Sigmoid colon (tissue), 7 donors: ENCODE data around the gene PLAC9. TPM values are rescaled to one million over a fixed set of nuclear protein-coding genes. Genes with fewer than 3 reads are reported as not detected.
A peak's percentile ranks its signal among the peaks of the same experiment; 100 is the strongest.

ENCODE experiments used
- DNase-seq: peaks from one replicate; pipeline ENCODE4 v3.0.0-alpha.2; 2019
- H3K27ac ChIP-seq, 4 donors: fragments of 200-600 bp; sonication (generic); one replicate each; pipeline ENCODE4 v1.5.1; 2016 to 2019; ENCODE audit warnings: mild to moderate bottlenecking in 1 of 4
- H3K27me3 ChIP-seq, 3 donors: fragments of 200-600 bp; sonication (generic); one replicate each; pipeline ENCODE4 v1.5.1; 2019; ENCODE audit warnings: mild to moderate bottlenecking in 1 of 3
- H3K36me3 ChIP-seq, 4 donors: fragments of 200-600 bp; sonication (generic); one replicate each; pipeline ENCODE4 v1.5.1; 2016 to 2019
- H3K4me1 ChIP-seq, 4 donors: fragments of 200-600 bp; sonication (generic); one replicate each; pipeline ENCODE4 v1.5.1; 2017 to 2019
- H3K4me3 ChIP-seq, 4 donors: fragments of 200-600 bp; sonication (generic); one replicate each; pipeline ENCODE4 v1.5.1; 2017 to 2019; ENCODE audit warnings: mild to moderate bottlenecking in 2 of 4, moderate library complexity in 1 of 4
- H3K9me3 ChIP-seq, 4 donors: fragments of 200-600 bp in 3 of 4; sonication (generic) in 3 of 4; one replicate each; pipeline versions ENCODE4 v1.5.1 to v1.6.1; 2013 to 2019
- CTCF ChIP-seq, 4 experiments: fragments of 450-650 bp in 3 of 4; fragments of 200-600 bp in 1 of 4; IDR thresholded peaks; one replicate each; pipeline ENCODE4 v1.5.1; 2016 to 2019; ENCODE audit warnings: antibody characterized with exemption in 4 of 4, mild to moderate bottlenecking in 3 of 4, moderate library complexity in 2 of 4
- EP300 ChIP-seq, 4 donors: sonication (generic); formaldehyde crosslinking; IDR thresholded peaks; one replicate each; pipeline ENCODE4 v1.6.1; 2017; ENCODE audit warnings: antibody characterized with exemption in 4 of 4
- POLR2A ChIP-seq, 2 donors: fragments of 450-650 bp; IDR thresholded peaks; one replicate each; pipeline ENCODE4 v1.6.1; 2016; ENCODE audit warnings: antibody characterized with exemption in 2 of 2, mild to moderate bottlenecking in 2 of 2, moderate library complexity in 2 of 2
- POLR2AphosphoS5 ChIP-seq, 4 donors: sonication (generic); formaldehyde crosslinking; IDR thresholded peaks; one replicate each; pipeline ENCODE4 v1.6.1; 2017; ENCODE audit warnings: antibody characterized with exemption in 4 of 4
- WGBS, 2 donors: extraction: QIAGEN DNeasy Blood & Tissue Kit; methylation state at CpG; one replicate each; pipeline ENCODE4 v1.1.7; 2013; 5-methylcytosine and 5-hydroxymethylcytosine counted together
- intact Hi-C: fragments of 100-400 bp; cut with DNase I; formaldehyde crosslinking; loops from one replicate; pipeline ENCODE4 v1.15.1; 2023
- polyA plus RNA-seq, 3 donors: library from polyadenylated mRNA; stranded (reverse); fragments of 200-250 nt; gene quantifications; one replicate each; pipeline ENCODE4 v1.2.3, GENCODE V29; 2013
- total RNA-seq, 4 donors: library from RNA; depleted of rRNA; stranded (reverse); fragments of >200 nt; gene quantifications; one replicate each; pipeline ENCODE4 v1.1.0, GENCODE V29; 2016
- donor health status: healthy with polysubstance abuse.
- donor health status: Bipolar disorder and iron deficiency.
- donor health status: healthy.

The PLAC9 gene
- total and polyA plus RNA-seq, 7 donors = 1.2 to 23.4 (median 7.6) TPM

- 85 to 91% methylated on average over 13 of the region's 13 CpGs for WGBS, 2 donors
- Histone ChIP-seq H3K9me3 (no peaks in the 10 kb centered on the region), H3K4me3 (no peak overlapping the region), H3K27ac (peak overlapping the region; percentile 20 to 53 (median 42)), H3K27me3 (no peaks in the 10 kb centered on the region), H3K4me1 (peaks cover 0 to 74% (median 60%) of the 10 kb centered on the region in 4 donors), H3K36me3 (no peaks in the 10 kb centered on the region)
- no peak for TF ChIP-seq POLR2AphosphoS5 (IDR thresholded peaks at IDR 0.05)
- TF ChIP-seq POLR2A (IDR thresholded peaks at IDR 0.05) = no peak
- TF ChIP-seq EP300 (IDR thresholded peaks at IDR 0.05) = no peak
- no peak for TF ChIP-seq CTCF (IDR thresholded peaks at IDR 0.05)
- intact Hi-C loops = no loop called here
- DNase-seq = peak; percentile 77
Observed at GRCh38 chr10:80186364-80187012, 54.0 kb downstream of the PLAC9 start.

GRCh38 chr10:80187060-80187459 lies 54.5 kb downstream of the PLAC9 start:
- WGBS, 2 donors = 90 to 95% methylated on average over 2 of the region's 2 CpGs
- no peaks in the 10 kb centered on the region for H3K27me3 ChIP-seq
- H3K36me3 ChIP-seq = no peaks in the 10 kb centered on the region
- peaks cover 0 to 74% (median 63%) of the 10 kb centered on the region in 4 donors for H3K4me1 ChIP-seq
- peak overlapping the region; percentile 20 to 53 (median 42) for H3K27ac ChIP-seq
- H3K9me3 ChIP-seq = no peaks in the 10 kb centered on the region
- TF ChIP-seq CTCF (IDR thresholded peaks at IDR 0.05) (no peak), POLR2A (IDR thresholded peaks at IDR 0.05) (no peak), EP300 (IDR thresholded peaks at IDR 0.05) (no peak), POLR2AphosphoS5 (IDR thresholded peaks at IDR 0.05) (no peak)
- intact Hi-C loops = no loop called here
- no peak overlapping the region for H3K4me3 ChIP-seq
- DNase-seq = peak; percentile 41

GRCh38 chr10:80187465-80188409 lies 55.2 kb downstream of the PLAC9 start:
- H3K4me3 ChIP-seq = no peak overlapping the region

GRCh38 chr10:80188713-80189112 lies 56.2 kb downstream of the PLAC9 start:
- Histone ChIP-seq H3K4me3 (no peak overlapping the region), H3K4me1 (peaks cover 0 to 62% (median 57%) of the 10 kb centered on the region in 4 donors), H3K27me3 (no peaks in the 10 kb centered on the region), H3K36me3 (no peaks in the 10 kb centered on the region), H3K27ac (no peak overlapping the region), H3K9me3 (no peaks in the 10 kb centered on the region)
- intact Hi-C loops = no loop called here
- TF ChIP-seq POLR2AphosphoS5 (IDR thresholded peaks at IDR 0.05) = no peak
- TF ChIP-seq EP300 (IDR thresholded peaks at IDR 0.05) = no peak
- TF ChIP-seq POLR2A (IDR thresholded peaks at IDR 0.05) = no peak
- no peak for TF ChIP-seq CTCF (IDR thresholded peaks at IDR 0.05)
- peak; percentile 41 for DNase-seq
- 94% methylated on average over 9 of the region's 9 CpGs for WGBS, 2 donors

More at GRCh38 chr10:80187465-80188409, 55.2 kb downstream of the PLAC9 start:
- H3K27me3 ChIP-seq = no peaks in the 10 kb centered on the region
- H3K36me3 ChIP-seq = no peaks in the 10 kb centered on the region
- intact Hi-C loops = no loop called here
- WGBS, 2 donors = 15 to 30% methylated on average over 16 of the region's 16 CpGs
- H3K27ac ChIP-seq = peak overlapping the region in 3 of 4 donors; percentile 20 to 48 (median 25)
- DNase-seq = peak; percentile 63
- H3K4me1 ChIP-seq = peaks cover 0 to 72% (median 63%) of the 10 kb centered on the region in 4 donors
- TF ChIP-seq POLR2AphosphoS5 (IDR thresholded peaks at IDR 0.05) (no peak), EP300 (IDR thresholded peaks at IDR 0.05) (no peak), CTCF (IDR thresholded peaks at IDR 0.05) (no peak), POLR2A (IDR thresholded peaks at IDR 0.05) (no peak)
- no peaks in the 10 kb centered on the region for H3K9me3 ChIP-seq
